Mesendoderm (in vitro differentiated cells): Measurements from ENCODE around the gene NEK3.
"Not testable (repeated sequence)": the region's sequence is repeated elsewhere in the genome, so short reads cannot be mapped to it uniquely, and the experiment has no call there.

ENCODE experiments used
- DNase-seq: peaks from one replicate; pipeline ENCODE4 v3.0.0; 2013
- H2AK5ac ChIP-seq: 2 replicates; pipeline ENCODE4 v1.6.1; 2013; ENCODE audit warnings: low read length, inconsistent platforms
- H2BK120ac ChIP-seq: 2 replicates; pipeline ENCODE4 v1.6.1; 2013; ENCODE audit warnings: low read depth, mild to moderate bottlenecking, low read length, moderate library complexity, mixed read lengths
- H2BK15ac ChIP-seq: replicated peaks from 2 replicates; pipeline ENCODE4 v1.6.1; 2013; ENCODE audit warnings: low read depth, mild to moderate bottlenecking, moderate library complexity
- H2BK5ac ChIP-seq: 2 replicates; pipeline ENCODE4 v1.6.1; 2013; ENCODE audit warnings: low read length, inconsistent platforms
- H3K18ac ChIP-seq: 2 replicates; pipeline ENCODE4 v1.6.1; 2013; ENCODE audit warnings: mild to moderate bottlenecking, low read length, mixed read lengths
- H3K23ac ChIP-seq: one replicate; pipeline ENCODE4 v1.6.1; 2013; ENCODE audit warnings: low read length
- H3K27ac ChIP-seq: 2 replicates; pipeline ENCODE4 v1.5.1; 2013; ENCODE audit warnings: low read depth, mild to moderate bottlenecking, inconsistent platforms, low read length, moderate library complexity
- H3K27me3 ChIP-seq: 2 replicates; pipeline ENCODE4 v1.6.1; 2013; ENCODE audit warnings: low read length, control low read depth, mild to moderate bottlenecking, inconsistent platforms; ENCODE audit not compliant: insufficient read depth, poor library complexity
- H3K36me3 ChIP-seq: 2 replicates; pipeline ENCODE4 v1.6.1; 2013; ENCODE audit warnings: low read length, inconsistent platforms; ENCODE audit not compliant: control insufficient read depth, insufficient read depth
- H3K4ac ChIP-seq: one replicate; pipeline ENCODE4 v1.6.1; 2013; ENCODE audit warnings: low read depth, mild to moderate bottlenecking, low read length, moderate library complexity
- H3K4me1 ChIP-seq: 2 replicates; pipeline ENCODE4 v1.6.1; 2013; ENCODE audit warnings: low read depth, low read length, inconsistent platforms; ENCODE audit not compliant: control insufficient read depth
- H3K4me2 ChIP-seq: 2 replicates; pipeline ENCODE4 v1.6.1; 2013; ENCODE audit warnings: low read length
- H3K4me3 ChIP-seq: 2 replicates; pipeline ENCODE4 v1.5.1; 2013; ENCODE audit warnings: mild to moderate bottlenecking, low read length
- H3K56ac ChIP-seq: one replicate; pipeline ENCODE4 v1.6.1; 2013; ENCODE audit warnings: low read length
- H3K79me1 ChIP-seq: 2 replicates; pipeline ENCODE4 v1.6.1; 2013; ENCODE audit warnings: low read length, inconsistent platforms
- H3K79me2 ChIP-seq: 2 replicates; pipeline ENCODE4 v1.6.1; 2013; ENCODE audit warnings: mild to moderate bottlenecking, low read length; ENCODE audit not compliant: control insufficient read depth, insufficient read depth
- H3K9ac ChIP-seq: 2 replicates; pipeline ENCODE4 v1.6.1; 2013; ENCODE audit warnings: low read length, inconsistent platforms
- H4K5ac ChIP-seq: one replicate; pipeline ENCODE4 v1.6.1; 2013; ENCODE audit warnings: low read length
- H4K8ac ChIP-seq: one replicate; pipeline ENCODE4 v1.6.1; 2013; ENCODE audit warnings: low read depth, mild to moderate bottlenecking, control low read depth, low read length, moderate library complexity
- WGBS: extraction: QIAGEN DNeasy Blood & Tissue Kit; methylation state at CpG from one replicate; pipeline ENCODE4 v1.1.7; 2013; ENCODE audit warnings: low lambda C conversion rate, missing lambda C conversion rate; ENCODE audit not compliant: insufficient coverage; ENCODE audit errors: extremely low coverage; 5-methylcytosine and 5-hydroxymethylcytosine counted together

NEK3 gene

DNA sequence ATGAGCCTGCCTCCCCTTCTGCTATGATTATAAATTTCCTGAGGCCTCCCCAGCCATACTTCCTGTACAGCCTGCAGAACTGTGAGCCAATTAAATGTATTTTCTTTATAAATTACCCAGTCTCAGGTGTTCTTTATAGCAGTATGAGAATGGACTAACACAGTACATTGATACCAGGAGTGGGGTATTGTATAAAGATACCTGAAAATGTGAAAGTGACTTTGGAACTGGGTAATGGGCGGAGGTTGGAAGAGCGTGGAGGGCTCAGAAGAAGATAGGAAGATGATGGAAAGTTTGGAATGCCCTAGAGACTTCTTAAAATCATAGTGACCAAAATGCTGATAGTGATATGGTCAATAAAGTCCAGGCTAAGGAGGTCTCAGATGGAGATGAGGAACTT lies 63.3 kb downstream of the NEK3 start:
- Histone ChIP-seq H2BK5ac (no peak overlapping the region), H3K27ac (no peak overlapping the region), H3K56ac (no peak overlapping the region), H3K4me3 (no peak overlapping the region), H2BK120ac (no peak overlapping the region), H3K9ac (no peak overlapping the region), H3K79me1 (no peaks in the 10 kb centered on the region), H3K23ac (no peak overlapping the region), H4K8ac (no peak overlapping the region), H3K4me1 (no peaks in the 10 kb centered on the region), H3K79me2 (no peaks in the 10 kb centered on the region), H4K5ac (no peak overlapping the region), H3K36me3 (no peaks in the 10 kb centered on the region), H3K4me2 (no peak overlapping the region), H3K4ac (no peak overlapping the region), H3K27me3 (no peaks in the 10 kb centered on the region), H3K18ac (no peak overlapping the region), H2BK15ac (no peak overlapping the region), H2AK5ac (no peak overlapping the region)
- WGBS = no CpG with 5 or more reads among the region's 2 CpGs
- DNase-seq = no peak

DNA sequence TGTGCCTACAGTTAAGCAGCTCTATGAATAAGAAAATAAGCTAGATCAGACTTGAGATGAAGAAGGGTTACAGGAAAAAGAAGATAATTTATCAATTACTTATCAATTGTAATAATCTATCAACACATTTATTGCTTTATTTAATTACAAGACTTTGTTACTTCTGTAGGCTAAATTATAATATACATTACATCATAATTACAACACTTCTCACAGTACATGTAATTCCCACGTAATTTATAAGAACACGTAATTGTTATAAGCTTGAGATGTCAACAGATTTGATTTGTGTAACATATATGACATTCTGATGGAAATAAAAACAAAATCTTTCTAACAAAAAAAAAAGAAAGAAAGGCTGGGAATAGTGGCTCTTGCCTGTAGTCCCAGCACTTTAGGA lies 67.3 kb downstream of the NEK3 start:
- WGBS = 100% methylated on average over 2 of the region's 2 CpGs
- Histone ChIP-seq H3K18ac (no peak overlapping the region), H3K27me3 (no peaks in the 10 kb centered on the region), H2AK5ac (no peak overlapping the region), H3K9ac (no peak overlapping the region), H3K4ac (no peak overlapping the region), H3K4me1 (no peaks in the 10 kb centered on the region), H4K8ac (no peak overlapping the region), H3K4me2 (no peak overlapping the region), H4K5ac (no peak overlapping the region), H3K79me2 (no peaks in the 10 kb centered on the region), H3K56ac (no peak overlapping the region), H2BK5ac (no peak overlapping the region), H2BK15ac (no peak overlapping the region), H3K23ac (no peak overlapping the region), H3K79me1 (no peaks in the 10 kb centered on the region), H3K36me3 (no peaks in the 10 kb centered on the region), H3K4me3 (no peak overlapping the region), H2BK120ac (no peak overlapping the region), H3K27ac (no peak overlapping the region)
- no peak for DNase-seq

DNA sequence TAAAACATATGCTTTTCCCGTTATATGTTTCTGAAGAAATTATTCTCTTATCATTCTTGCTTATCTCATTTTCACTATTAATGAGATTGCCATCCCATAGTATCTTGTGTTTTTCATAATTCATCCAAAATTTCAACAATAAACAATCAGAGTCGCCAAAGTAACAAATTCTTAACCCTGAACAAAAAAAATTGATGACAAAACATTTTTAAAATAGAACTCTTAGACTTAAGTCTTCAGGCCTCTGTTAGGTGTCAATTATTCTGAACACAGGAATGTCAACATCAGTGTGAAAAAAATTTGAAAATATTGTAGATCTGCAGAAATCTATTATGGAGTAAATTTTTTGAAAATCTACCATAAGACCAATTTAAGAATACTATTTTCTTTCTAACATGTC lies 67.9 kb downstream of the NEK3 start:
- H4K5ac ChIP-seq = no peak overlapping the region
- no peak overlapping the region for H3K23ac ChIP-seq
- H2BK15ac ChIP-seq = no peak overlapping the region
- H2BK120ac ChIP-seq = no peak overlapping the region
- H3K27ac ChIP-seq = no peak overlapping the region
- no peaks in the 10 kb centered on the region for H3K36me3 ChIP-seq
- H3K4ac ChIP-seq = no peak overlapping the region
- no peak overlapping the region for H3K56ac ChIP-seq
- no peak overlapping the region for H3K4me3 ChIP-seq
- H4K8ac ChIP-seq = no peak overlapping the region
- no peaks in the 10 kb centered on the region for H3K79me2 ChIP-seq
- no peak overlapping the region for H3K4me2 ChIP-seq
- H3K79me1 ChIP-seq = no peaks in the 10 kb centered on the region
- H3K18ac ChIP-seq = no peak overlapping the region
- no peak overlapping the region for H2AK5ac ChIP-seq
- H3K9ac ChIP-seq = no peak overlapping the region
- H2BK5ac ChIP-seq = no peak overlapping the region
- 100% methylated on average over 1 of the region's 2 CpGs for WGBS
- DNase-seq = no peak
- no peaks in the 10 kb centered on the region for H3K27me3 ChIP-seq
- no peaks in the 10 kb centered on the region for H3K4me1 ChIP-seq

DNA sequence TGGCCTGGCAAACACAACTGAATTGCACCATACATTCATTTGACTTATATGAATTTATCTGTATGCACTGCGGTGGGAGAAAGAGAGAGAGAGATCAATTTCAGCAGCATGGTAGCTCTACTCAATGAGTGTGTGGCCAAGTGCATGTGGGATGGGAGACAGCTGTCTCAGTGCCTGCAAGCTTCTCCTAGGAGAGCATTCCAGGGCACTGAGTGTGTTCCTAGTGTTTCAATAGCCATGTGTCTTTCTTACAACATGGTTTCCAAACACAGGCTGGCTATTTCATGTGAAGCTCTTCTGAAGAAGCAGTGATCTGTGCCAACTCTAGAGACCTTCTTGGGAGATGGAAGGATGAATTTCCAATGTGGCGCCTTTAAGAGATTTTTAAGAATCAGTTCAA lies 74.0 kb downstream of the NEK3 start:
- Histone ChIP-seq H3K27ac (no peak overlapping the region), H3K4me3 (no peak overlapping the region), H3K23ac (no peak overlapping the region)

DNA sequence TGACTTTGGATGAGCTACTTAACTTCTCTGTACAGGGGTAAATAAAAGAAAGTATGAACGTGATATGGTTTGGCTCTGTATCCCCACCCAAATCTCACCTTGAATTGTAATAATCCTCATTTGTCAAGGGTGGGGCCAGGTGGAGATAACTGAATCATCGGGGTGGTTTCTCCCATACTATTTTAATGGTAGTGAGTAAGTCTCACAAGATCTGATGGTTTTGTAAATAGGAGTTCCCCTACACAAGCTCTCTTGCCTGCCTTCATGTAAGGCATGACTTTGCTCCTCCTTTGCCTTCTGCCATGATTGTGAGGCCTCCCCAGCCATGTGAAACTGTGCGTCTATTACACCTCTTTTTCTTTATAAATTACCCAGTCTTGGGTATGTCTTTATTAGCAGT lies 74.4 kb downstream of the NEK3 start:
- H3K9ac ChIP-seq, H3K79me1 ChIP-seq, H4K5ac ChIP-seq, H3K27ac ChIP-seq, H3K4me1 ChIP-seq, H3K18ac ChIP-seq, H3K56ac ChIP-seq, H3K27me3 ChIP-seq, H3K36me3 ChIP-seq, H2BK15ac ChIP-seq, H2BK120ac ChIP-seq, H2BK5ac ChIP-seq, H3K4me2 ChIP-seq, DNase-seq, H3K79me2 ChIP-seq, H3K4me3 ChIP-seq, H3K23ac ChIP-seq, H4K8ac ChIP-seq, H2AK5ac ChIP-seq, H3K4ac ChIP-seq: not testable (repeated sequence)
- no CpG with 5 or more reads among the region's 3 CpGs for WGBS

More for the DNA sequence above, 74.0 kb downstream of the NEK3 start:
- no CpG with 5 or more reads among the region's 2 CpGs for WGBS
- Histone ChIP-seq H3K27me3 (no peaks in the 10 kb centered on the region), H2BK120ac (no peak overlapping the region), H3K4me2 (no peak overlapping the region), H4K5ac (no peak overlapping the region), H3K79me1 (no peaks in the 10 kb centered on the region), H3K56ac (no peak overlapping the region), H2BK5ac (no peak overlapping the region), H3K18ac (no peak overlapping the region), H3K4me1 (no peaks in the 10 kb centered on the region), H2AK5ac (no peak overlapping the region), H3K79me2 (no peaks in the 10 kb centered on the region), H2BK15ac (no peak overlapping the region), H4K8ac (no peak overlapping the region), H3K9ac (no peak overlapping the region), H3K4ac (no peak overlapping the region), H3K36me3 (no peaks in the 10 kb centered on the region)
- no peak for DNase-seq
